HepG2 (cell line): Measurements from ENCODE around the gene ACP7. TPM values are rescaled to one million over a fixed set of nuclear protein-coding genes. Genes with fewer than 3 reads are reported as not detected.

ENCODE experiments used
- ADNP ChIP-seq: sonication (generic); formaldehyde crosslinking; IDR thresholded peaks from 2 replicates; pipeline ENCODE4 v1.4.0; 2020; ENCODE audit warnings: missing genetic modification reagents
- ARNT2 ChIP-seq: sonication (generic); formaldehyde crosslinking; IDR thresholded peaks from 2 replicates; pipeline ENCODE4 v1.8.0; 2022; ENCODE audit warnings: mild to moderate bottlenecking, low read depth, missing genetic modification reagents, moderate library complexity
- BRD4 ChIP-seq: sonication (generic); formaldehyde crosslinking; IDR thresholded peaks from 2 replicates; pipeline ENCODE4 v1.4.0; 2020; ENCODE audit warnings: missing genetic modification reagents
- FOXK2 ChIP-seq: fragments of 450-650 bp; IDR thresholded peaks from 2 replicates; pipeline ENCODE4 v1.6.1; 2016
- HCFC1 ChIP-seq: fragments of 150-350 bp; IDR thresholded peaks from 2 replicates; pipeline ENCODE4 v1.6.1; 2014; ENCODE audit warnings: low read depth, low read length
- HDAC6 ChIP-seq: fragments of 200-600 bp; sonication (generic); IDR thresholded peaks from 2 replicates; pipeline ENCODE4 v1.7.0; 2017; ENCODE audit warnings: mild to moderate bottlenecking, antibody characterized with exemption, low read length, low read depth
- HOXD1 ChIP-seq: sonication (generic); formaldehyde crosslinking; IDR thresholded peaks from 2 replicates; pipeline ENCODE4 v1.5.0; 2020; ENCODE audit warnings: missing genetic modification reagents
- PAX8 ChIP-seq: sonication (generic); formaldehyde crosslinking; IDR thresholded peaks from 2 replicates; pipeline ENCODE4 v1.8.0; 2022; ENCODE audit warnings: mild to moderate bottlenecking, missing genetic modification reagents, borderline replicate concordance
- RARG ChIP-seq: sonication (generic); formaldehyde crosslinking; IDR thresholded peaks from 2 replicates; pipeline ENCODE4 v1.4.0; 2020; ENCODE audit warnings: low read depth, mild to moderate bottlenecking, missing genetic modification reagents
- SALL2 ChIP-seq: sonication (generic); formaldehyde crosslinking; IDR thresholded peaks from 2 replicates; pipeline ENCODE4 v1.8.1; 2023; ENCODE audit warnings: mild to moderate bottlenecking, missing genetic modification reagents, inconsistent platforms
- TAF15 ChIP-seq: fragments of 200-400 bp; formaldehyde crosslinking; IDR thresholded peaks from one replicate; pipeline ENCODE4 v1.6.1; 2018; ENCODE audit warnings: mild to moderate bottlenecking, low read depth, low read length; ENCODE audit not compliant: poor library complexity, severe bottlenecking
- ZBTB25 ChIP-seq: IDR thresholded peaks from 2 replicates; pipeline ENCODE4 v1.6.1; 2018; ENCODE audit warnings: missing genetic modification reagents
- ZKSCAN1 ChIP-seq: fragments of 150-350 bp; IDR thresholded peaks from 2 replicates; pipeline ENCODE4 v1.6.1; 2014; ENCODE audit warnings: low read length
- ZMYM3 ChIP-seq: sonication (generic); formaldehyde crosslinking; IDR thresholded peaks from 2 replicates; pipeline ENCODE4 v1.5.1; 2020; ENCODE audit warnings: mild to moderate bottlenecking, missing genetic modification reagents
- ZNF138 ChIP-seq: sonication (generic); formaldehyde crosslinking; IDR thresholded peaks from 2 replicates; pipeline ENCODE4 v1.5.0; 2020; ENCODE audit warnings: mild to moderate bottlenecking, low read depth, missing genetic modification reagents
- ZNF18 ChIP-seq: sonication (generic); formaldehyde crosslinking; IDR thresholded peaks from 2 replicates; pipeline ENCODE4 v1.8.0; 2022; ENCODE audit warnings: mild to moderate bottlenecking, missing genetic modification reagents; ENCODE audit not compliant: insufficient replicate concordance
- ZNF564 ChIP-seq: sonication (generic); formaldehyde crosslinking; IDR thresholded peaks from 2 replicates; pipeline ENCODE4 v1.8.1; 2023; ENCODE audit warnings: mild to moderate bottlenecking, missing genetic modification reagents
- ZNF619 ChIP-seq: sonication (generic); formaldehyde crosslinking; IDR thresholded peaks from 2 replicates; pipeline ENCODE4 v1.4.0; 2020; ENCODE audit warnings: mild to moderate bottlenecking, missing genetic modification reagents
- ZSCAN21 ChIP-seq: sonication (generic); formaldehyde crosslinking; IDR thresholded peaks from 2 replicates; pipeline ENCODE4 v1.8.0; 2022; ENCODE audit warnings: mild to moderate bottlenecking, missing genetic modification reagents, moderate library complexity, borderline replicate concordance
- polyA plus RNA-seq, 8 experiments: library from polyadenylated mRNA; depleted of rRNA in 3 of 8; stranded (reverse) in 7 of 8; unstranded in 1 of 8; fragments of >200 nt; fragmentation: Illumina TruSeq in 4 of 8; extraction: Trizol in 4 of 8; gene quantifications; 2 replicates each; pipeline versions ENCODE4 v1.2.1 to v1.2.3, GENCODE V29; 2011 to 2016; ENCODE audit warnings: low read depth in 4 of 8, missing spikeins in 1 of 8, mixed read lengths in 1 of 8; ENCODE audit not compliant: insufficient read depth in 1 of 8
- total RNA-seq, 5 experiments: library from RNA; depleted of rRNA; stranded (reverse); fragments of >200 nt; fragmentation: Illumina TruSeq; extraction: Trizol; gene quantifications; 2 replicates each; pipeline ENCODE4 v1.2.3, GENCODE V29; 2016; ENCODE audit warnings: low read depth in 1 of 5
- TF ChIP-seq, protein P1 (sequence below): sonication (generic); formaldehyde crosslinking; IDR thresholded peaks from 2 replicates; pipeline ENCODE4 v1.5.1; 2020; ENCODE audit warnings: mild to moderate bottlenecking, missing genetic modification reagents
- TF ChIP-seq, protein P2 (sequence below): sonication (generic); formaldehyde crosslinking; IDR thresholded peaks from 2 replicates; pipeline ENCODE4 v1.9.0; 2021; ENCODE audit warnings: missing genetic modification reagents, mild to moderate bottlenecking, borderline replicate concordance
- TF ChIP-seq, protein P3 (sequence below): sonication (generic); formaldehyde crosslinking; conservative IDR thresholded peaks from 2 replicates; pipeline ENCODE4 v1.4.0; 2020; ENCODE audit warnings: missing genetic modification reagents

ACP7 gene
- total and polyA plus RNA-seq, 2 of the 13 experiments (the other 11 are each of a cell fraction or from before 2014, with no cell fraction given), result not detected

DNA sequence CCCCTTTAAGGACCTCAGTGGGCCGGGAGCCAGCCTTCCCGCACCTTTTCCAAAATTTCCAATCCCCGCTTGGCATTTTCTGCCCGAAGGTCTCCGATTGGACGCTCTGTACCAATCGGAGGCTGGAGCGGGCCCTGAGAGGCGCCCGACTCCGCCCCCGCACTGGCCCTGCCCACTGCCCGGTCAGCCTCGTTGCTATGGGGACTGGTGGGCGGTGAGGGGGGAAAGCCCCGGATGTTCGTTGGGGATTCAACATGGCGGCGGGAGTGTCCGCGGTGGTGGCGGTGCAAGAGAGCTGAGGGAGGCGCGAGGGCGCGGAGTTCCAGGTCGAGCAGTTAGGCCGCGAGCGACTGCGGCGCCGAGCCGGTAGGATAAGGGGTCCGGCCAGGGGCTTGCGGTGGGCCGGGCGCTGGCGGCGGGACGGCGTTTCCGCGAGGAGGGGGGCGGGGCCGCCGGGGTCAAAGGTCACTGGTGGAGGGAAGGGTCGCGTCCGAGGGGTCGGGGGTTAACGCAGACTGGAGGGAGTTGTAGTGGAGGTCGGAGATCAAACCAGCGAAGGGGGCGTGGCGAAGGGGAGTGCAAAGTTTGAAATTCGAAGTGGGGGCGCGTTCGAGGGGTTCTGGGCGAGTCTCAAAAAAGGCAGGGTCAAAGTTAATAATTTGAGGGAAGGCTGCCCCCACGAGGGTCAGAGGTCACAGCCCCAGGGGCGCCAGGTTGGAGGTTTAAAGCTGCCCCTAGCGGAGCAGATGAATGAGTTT, 41.6 kb downstream of the ACP7 start, which contains the start of gene PAK4 (continued):
- TF ChIP-seq, protein P1, sequence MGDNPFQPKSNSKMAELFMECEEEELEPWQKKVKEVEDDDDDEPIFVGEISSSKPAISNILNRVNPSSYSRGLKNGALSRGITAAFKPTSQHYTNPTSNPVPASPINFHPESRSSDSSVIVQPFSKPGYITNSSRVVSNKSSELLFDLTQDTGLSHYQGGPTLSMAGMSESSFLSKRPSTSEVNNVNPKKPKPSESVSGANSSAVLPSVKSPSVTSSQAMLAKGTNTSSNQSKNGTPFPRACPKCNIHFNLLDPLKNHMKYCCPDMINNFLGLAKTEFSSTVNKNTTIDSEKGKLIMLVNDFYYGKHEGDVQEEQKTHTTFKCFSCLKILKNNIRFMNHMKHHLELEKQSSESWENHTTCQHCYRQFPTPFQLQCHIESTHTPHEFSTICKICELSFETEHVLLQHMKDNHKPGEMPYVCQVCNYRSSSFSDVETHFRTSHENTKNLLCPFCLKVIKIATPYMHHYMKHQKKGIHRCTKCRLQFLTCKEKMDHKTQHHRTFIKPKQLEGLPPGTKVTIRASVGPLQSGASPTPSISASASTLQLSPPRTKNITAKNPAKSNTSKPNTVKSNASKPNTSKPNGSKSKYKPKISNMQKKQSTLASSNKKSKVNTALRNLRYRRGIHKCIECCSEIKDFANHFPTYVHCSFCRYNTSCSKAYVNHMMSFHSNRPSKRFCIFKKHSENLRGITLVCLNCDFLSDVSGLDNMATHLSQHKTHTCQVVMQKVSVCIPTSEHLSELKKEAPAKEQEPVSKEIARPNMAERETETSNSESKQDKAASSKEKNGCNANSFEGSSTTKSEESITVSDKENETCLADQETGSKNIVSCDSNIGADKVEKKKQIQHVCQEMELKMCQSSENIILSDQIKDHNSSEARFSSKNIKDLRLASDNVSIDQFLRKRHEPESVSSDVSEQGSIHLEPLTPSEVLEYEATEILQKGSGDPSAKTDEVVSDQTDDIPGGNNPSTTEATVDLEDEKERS (CRISPR knock-in tag), result no peak
- TF ChIP-seq HOXD1, result peak; percentile 93
- TF ChIP-seq ZKSCAN1, result no peak
- TF ChIP-seq ZMYM3, result no peak
- TF ChIP-seq PAX8 (CRISPR knock-in tag), result no peak
- no peak for TF ChIP-seq FOXK2
- no peak for TF ChIP-seq ZBTB25 (CRISPR knock-in tag)
- TF ChIP-seq RARG (CRISPR knock-in tag), result no peak
- TF ChIP-seq HDAC6, result no peak
- TF ChIP-seq SALL2 (CRISPR knock-in tag), result peak; percentile 90
- TF ChIP-seq ZNF138 (CRISPR knock-in tag), result 0 out of 2 replicates have a peak, but pooled peaks have one; percentile 48
- no peak for TF ChIP-seq ZNF564
- no peak for TF ChIP-seq ADNP
- peak; percentile 97 for TF ChIP-seq ZNF619
- TF ChIP-seq, protein P2, sequence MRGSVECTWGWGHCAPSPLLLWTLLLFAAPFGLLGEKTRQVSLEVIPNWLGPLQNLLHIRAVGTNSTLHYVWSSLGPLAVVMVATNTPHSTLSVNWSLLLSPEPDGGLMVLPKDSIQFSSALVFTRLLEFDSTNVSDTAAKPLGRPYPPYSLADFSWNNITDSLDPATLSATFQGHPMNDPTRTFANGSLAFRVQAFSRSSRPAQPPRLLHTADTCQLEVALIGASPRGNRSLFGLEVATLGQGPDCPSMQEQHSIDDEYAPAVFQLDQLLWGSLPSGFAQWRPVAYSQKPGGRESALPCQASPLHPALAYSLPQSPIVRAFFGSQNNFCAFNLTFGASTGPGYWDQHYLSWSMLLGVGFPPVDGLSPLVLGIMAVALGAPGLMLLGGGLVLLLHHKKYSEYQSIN (CRISPR knock-in tag), result no peak
- TF ChIP-seq HCFC1, result no peak; the same call in 1 of the 2 replicates
- no peak for TF ChIP-seq TAF15
- no peak; the same call in 1 of the 2 replicates for TF ChIP-seq BRD4 (CRISPR knock-in tag)
- no peak for TF ChIP-seq ZNF18 (CRISPR knock-in tag)
- TF ChIP-seq, protein P3, sequence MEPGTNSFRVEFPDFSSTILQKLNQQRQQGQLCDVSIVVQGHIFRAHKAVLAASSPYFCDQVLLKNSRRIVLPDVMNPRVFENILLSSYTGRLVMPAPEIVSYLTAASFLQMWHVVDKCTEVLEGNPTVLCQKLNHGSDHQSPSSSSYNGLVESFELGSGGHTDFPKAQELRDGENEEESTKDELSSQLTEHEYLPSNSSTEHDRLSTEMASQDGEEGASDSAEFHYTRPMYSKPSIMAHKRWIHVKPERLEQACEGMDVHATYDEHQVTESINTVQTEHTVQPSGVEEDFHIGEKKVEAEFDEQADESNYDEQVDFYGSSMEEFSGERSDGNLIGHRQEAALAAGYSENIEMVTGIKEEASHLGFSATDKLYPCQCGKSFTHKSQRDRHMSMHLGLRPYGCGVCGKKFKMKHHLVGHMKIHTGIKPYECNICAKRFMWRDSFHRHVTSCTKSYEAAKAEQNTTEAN (CRISPR knock-in tag), result 0 out of 2 replicates have a peak, but pooled peaks have one; percentile 31
- peak; percentile 87 for TF ChIP-seq ARNT2 (CRISPR knock-in tag)
- peak; percentile 78; the same call in 1 of the 2 replicates for TF ChIP-seq ZSCAN21 (CRISPR knock-in tag)
